ENCODE results near the gene SNX20.

GRCh38 chr16:50662306-50662940, 18.7 kb downstream of the SNX20 start:
- TF ChIP-seq CTCF (IDR thresholded peaks at IDR 0.05) (no peak), POLR2A (IDR thresholded peaks at IDR 0.05) (no peak)
